Left renal cortex interstitium (tissue), 4 donors: Measurements from ENCODE around the gene DMXL1. TPM values are rescaled to one million over a fixed set of nuclear protein-coding genes. Genes with fewer than 3 reads are reported as not detected.
"Not testable (repeated sequence)": the region's sequence is repeated elsewhere in the genome, so short reads cannot be mapped to it uniquely, and the experiment has no call there.

Source experiments
- DNase-seq, 4 donors: peaks; one replicate each; pipeline ENCODE4 v3.0.0-alpha.2; 2013; ENCODE audit warnings: low read depth in 4 of 4, low spot score in 2 of 4, missing footprints in 1 of 4
- polyA plus RNA-seq, 4 donors: library from polyadenylated mRNA; unstranded; fragments of 120-200 nt; gene quantifications; one replicate each; pipeline ENCODE4 v1.2.1, GENCODE V29; 2013; ENCODE audit not compliant: insufficient read length in 4 of 4

Gene DMXL1
- polyA plus RNA-seq, 4 donors = 35.9 to 68.7 (median 46.8) TPM

DNA sequence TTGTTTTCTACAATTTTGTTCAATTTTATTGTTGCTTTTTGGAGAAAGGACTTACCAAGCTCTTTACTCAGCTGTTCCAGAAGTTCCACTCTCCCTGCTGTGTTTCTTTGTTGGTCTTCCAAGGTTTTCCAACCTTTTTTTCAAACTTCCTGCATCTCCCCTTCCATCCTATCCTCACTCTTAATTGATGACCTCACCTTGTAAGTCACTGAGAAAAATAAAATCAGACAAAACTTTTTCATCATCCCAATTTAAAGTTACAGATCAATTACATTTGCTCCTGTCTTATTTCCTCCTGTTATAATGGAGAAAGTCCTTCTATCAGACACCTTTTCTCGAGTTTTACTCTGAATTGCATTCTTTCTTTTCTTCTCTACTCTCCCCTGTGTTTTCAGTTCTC is 121.1 kb downstream of the DMXL1 start:
- DNase-seq = no peak

DNA sequence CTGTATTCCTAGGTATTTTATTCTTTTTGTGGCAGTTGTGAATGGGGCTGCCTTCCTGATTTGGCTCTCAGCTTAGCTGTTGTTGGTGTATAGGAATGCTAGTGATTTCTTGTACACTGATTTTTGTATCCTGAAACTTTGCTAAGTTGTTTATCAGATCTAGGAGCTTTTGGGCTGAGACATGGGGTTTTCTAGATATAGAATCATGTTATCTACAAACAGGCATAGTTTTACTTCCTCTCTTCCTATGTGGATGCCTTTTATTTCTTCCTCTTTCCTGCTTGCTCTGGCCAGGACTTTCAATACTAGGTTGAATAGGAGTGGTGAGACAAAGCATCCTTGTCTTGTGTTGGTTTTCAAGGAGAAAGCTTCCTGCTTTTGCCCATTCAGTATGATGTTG is 129.9 kb downstream of the DMXL1 start:
- no peak for DNase-seq

DNA sequence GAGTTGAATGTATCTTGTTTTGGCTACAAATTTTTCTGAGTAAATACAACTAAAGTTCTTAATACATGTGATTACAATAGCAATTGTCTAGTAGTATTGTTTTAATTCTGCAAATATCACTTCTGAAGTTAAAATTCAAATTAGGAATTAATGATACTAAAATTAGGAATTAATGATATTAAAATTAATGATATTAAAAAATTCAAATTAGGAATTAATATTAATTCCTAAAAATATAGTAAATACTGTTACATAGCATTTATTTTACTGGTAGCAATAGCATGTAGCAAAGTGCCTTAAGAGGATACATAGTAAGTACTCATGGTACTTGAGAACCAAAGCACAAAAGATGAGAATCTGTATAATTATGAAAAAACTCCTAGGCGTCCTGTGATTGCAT is 136.2 kb downstream of the DMXL1 start:
- no peak for DNase-seq

DNA sequence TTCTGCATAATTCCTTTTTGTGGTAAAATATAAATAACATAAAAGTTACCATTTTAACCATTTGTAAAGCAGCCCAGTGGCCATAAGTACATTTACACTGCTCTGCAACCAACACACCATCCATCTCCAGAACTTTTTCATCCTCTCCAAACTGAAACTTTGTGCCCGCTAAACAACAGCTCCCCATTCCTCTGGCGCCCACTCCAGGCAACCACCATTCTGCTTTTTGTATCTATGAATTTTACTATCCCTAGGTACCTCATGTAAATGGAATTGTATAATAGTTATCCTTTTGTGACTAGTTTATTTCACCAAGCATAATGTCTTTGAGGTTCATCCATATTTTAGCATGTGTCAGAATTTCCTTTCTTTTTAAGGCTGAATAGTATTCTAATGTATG is 141.1 kb downstream of the DMXL1 start:
- no peak for DNase-seq

DNA sequence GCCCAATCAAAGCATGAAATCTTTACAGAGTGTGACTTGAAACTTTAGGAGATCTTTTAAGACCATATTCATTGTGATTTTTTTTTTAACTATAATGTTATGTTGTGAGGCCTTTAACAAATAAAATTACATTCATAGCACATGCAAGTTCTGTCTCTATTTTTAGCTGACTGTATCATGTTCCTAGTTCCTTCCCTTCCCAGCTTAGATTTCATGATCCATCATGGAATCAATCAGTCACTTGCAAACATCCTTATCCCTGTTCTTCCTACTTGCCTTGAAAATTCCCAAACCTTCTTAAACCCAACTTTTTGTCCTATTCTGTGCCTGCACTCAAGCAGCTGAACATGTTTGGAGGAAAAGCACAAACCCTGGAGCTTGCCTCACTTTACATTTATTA is 141.8 kb downstream of the DMXL1 start:
- no peak for DNase-seq

DNA sequence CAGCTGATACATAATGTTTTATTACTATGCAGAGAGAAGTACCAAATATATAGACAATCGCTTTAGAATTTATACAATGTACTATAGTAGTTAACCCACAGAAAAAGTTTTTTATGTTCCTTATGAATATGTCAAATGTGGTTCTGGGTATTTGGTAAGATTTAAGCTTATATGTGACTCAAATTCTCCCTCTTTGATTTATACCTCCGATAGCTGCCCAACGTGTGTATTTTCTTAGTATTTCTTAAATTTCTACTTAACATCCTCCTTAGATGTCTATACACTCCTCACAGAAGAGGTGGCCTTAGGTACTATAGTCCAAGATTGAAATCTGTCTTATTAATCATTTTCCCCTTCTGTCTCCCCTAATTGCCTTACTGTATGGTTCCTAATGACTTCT is 146.3 kb downstream of the DMXL1 start:
- no peak for DNase-seq

DNA sequence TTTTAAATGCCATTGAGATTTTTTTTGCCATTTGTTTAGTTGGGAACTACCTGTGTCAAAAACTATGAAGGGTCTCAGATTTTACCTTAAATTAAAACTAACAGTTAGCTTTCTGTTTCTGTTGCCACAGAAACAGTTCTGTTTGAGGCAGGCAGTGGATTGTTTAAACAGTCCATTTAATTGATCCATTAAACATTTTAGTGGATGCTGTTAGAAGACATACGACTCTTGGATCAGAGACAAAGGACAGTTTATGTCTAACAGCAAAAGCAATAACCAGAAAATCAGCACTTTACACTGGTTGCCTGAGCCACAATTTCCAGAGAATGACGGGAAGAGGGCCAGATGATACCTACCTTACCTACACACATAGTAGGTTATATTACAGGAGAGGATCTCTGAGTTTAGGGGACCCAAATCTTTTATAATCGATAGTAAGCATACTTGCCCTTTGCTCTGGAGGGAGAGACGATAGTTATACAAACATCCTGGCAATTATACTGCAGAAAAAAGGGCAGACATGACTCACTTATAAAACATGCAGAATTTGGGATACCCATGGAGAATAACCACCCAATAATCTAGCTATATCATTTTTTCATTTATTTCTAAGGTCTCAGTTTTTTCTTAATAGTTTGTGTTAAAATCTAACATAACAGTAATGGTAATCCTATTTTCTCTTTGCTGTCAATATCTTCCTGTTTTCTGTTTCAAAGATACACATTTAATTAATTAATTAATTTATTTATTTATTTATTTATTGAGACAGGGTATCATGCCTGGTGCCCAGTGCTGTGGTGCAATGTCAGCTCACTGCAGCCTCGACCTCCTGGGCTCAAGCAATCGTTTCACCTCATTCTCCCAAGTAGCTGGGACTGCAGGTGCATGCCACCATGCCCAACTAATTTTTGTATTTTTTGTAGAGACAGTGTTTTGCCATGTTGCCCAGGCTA is 148.2 kb downstream of the DMXL1 start:
- DNase-seq = no peak

DNA sequence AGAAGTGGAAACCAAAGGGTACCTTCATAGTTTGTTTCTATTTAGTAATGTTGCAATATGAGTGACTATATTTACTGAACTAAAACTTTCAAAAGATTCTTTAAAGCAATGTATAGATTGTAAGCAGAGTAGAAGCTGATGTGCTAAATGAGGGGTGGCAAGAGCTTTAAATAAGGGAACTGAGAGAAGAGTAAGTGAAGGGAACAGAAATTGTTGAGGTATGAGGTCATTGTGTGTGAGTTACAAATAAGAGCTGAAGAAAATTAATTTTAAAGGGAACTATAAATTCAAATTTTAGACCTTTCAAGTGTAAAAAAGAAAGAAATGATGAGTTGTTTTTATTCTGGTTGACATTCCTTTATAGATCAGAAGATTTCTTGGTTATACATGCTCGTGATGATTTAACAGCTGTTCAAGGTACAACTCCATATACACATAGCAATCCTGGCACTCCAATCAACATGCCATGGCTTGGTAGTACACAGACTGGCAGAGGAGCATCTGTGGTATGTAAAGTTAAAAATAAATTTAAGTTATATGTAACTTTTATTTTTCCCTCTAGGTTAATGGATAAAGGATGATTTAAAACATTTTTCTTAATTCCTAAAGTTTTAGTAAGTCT is 149.8 kb downstream of the DMXL1 start:
- no peak for DNase-seq

DNA sequence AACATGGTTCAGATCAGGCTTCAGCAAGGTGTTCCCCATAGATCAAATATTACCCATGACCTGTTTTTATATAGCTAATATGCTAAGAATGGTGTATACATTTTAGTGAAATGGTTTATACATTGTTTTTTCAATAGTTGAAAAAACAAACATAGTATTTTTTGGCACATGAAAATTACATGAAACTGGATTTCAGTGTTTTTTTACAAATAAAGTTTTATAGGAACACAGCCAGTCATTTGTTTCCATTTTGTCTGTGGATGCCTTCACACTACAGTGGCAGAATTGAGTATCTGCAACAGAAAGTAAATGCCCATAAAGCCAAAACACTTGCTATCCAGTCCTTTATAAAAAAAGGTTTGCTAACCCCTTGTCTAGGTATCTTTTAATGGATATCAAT is 150.4 kb downstream of the DMXL1 start:
- DNase-seq = no peak

DNA sequence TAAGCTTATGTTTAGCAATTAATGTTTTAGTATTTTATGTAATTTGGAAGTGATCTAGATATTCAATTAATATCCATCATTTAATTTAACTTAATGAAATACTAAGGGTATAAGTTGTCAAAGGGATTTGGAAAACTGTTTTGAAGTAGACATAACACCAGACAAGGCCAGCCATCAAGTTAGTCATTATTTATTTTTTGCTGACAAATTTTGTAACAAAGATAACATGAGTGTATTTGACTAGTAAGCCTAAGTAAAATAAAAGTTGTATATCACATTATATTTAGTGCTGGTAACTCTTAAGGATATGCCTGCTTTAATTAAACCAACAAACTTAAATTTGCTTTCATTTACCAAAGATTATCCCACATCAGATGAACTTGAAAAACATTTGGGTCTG is 159.1 kb downstream of the DMXL1 start:
- DNase-seq = no peak

DNA sequence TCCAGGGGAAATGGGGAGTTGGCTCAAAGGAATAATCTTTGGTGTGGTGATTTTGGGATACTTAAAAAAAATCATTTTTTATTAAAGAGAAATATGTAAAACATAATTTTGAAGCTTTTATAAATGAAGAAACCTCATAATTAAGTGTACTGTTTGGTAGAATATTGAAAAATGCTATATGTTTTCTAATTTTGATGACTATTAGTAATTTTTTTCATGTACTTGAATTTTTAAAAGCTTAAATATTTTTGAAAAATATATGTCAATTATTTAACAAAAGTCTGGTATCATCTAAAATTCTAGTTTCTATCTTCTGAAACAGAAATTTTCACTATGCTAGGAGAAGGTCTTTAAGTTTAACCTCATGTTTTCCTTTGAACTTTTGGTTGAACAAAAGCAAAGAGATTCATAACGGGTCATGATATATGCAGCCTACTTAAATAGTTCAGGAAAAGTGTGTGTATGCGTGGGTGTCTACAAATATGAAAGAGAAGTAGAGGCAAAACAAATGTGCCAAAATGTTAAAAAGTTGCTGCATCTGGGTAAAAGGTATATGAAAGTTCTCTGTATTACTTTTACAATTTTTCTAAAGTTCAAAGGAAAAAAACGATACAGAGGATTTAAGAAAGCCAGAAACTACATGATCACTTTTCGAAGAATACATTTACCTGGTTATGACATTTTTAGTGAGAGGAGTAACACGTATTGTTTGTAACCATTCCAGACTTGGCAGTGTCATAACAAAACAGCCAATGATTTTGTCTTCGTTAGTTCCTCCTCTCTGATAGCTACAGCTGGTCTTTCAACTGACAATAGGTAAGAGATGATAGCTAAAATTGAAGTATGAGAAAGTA is 167.6 kb downstream of the DMXL1 start:
- no peak for DNase-seq

DNA sequence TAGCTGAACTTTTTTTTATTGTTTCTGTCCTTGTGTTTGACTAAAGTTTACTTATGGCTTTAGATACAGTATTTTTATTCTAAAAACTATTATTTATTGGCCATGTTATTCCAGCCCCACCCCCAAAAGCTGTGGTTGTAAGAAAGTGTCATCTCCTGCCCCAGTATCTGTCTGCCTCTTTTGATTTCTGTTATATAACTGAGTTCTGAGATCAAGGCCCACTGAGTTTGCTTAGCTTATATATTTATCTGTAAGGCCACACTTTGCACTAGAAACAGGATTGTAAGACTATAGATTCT is 168.2 kb downstream of the DMXL1 start:
- DNase-seq = no peak

DNA sequence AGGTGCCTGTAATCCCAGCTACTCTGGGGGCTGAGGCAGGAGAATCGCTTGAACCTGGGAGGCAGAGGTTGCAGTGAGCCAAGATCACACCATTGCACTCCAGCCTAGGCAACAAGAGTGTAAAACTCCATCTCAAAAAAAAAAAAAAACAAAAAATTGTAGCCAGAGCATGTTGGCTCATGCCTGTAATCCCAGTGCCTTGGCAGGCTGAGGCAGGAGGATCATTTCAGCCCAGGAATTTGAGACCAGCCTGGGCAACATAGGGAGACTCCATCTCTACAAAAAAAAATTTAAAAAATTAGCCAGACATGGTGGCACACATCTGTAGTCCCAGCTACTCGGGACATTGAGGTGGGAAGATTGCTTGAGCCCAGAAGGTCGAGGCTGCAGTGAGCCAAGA is 168.9 kb downstream of the DMXL1 start:
- DNase-seq = not testable (repeated sequence)

DNA sequence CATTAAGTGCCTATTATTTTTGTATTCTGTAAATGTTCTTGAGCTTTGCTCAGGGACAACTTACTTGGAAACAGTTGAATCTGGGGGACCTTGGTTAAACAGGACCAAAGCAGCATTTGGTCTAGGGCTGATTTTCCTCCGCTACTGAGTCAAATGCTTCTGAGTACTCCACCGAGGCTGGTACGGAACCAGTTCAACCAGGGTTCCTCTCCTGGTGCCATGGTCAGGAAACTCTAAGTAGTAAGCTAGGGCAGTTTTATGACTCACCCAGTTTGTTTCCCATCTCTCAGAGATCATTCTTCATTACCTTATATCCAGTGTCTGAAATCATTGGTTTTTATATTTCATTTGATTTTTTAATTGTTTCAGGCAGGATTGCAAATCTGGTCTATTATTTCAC is 173.0 kb downstream of the DMXL1 start:
- no peak for DNase-seq

DNA sequence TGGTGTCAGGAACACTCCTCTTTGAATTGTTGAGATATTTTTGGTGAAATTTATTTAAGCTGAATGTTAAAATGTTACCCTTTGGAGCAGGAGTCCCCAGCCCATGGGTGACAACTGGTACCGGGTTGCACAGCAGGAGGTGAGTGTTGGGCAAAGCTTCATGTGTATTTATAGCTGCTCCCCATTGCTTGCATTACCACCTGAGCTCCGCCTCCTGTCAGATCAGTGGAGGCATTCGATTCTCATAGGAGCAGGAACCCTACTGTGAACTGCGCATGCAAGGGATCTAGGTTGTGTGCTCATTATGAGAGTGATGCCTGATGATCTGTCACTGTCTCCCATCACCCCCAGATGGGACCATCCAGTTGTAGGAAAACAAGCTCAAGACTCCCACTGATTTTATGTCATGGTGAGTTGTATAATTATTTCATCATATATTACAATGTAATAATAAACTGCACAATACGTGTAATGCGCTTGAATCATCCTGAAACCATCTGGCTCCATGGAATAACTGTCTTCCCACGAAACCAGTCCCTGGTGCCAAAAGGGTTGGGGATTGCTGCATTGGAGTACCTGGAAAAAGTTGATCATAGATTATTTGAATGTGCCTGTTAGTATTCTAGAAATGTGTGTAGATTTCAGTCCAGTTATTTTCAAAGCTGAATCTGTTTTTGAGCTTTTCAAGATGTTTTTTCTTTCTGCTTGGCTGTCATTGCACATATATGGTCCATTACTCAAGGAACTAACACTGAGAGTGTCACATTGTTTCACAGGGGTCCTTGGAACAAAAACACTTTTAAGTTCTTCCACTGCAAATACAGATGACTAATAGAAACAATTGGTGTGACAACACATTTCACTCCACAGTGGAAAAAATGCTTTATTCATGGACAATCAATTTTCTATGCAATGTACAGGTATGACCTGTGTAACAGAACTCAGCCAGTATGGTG is 180.3 kb downstream of the DMXL1 start:
- DNase-seq = no peak

DNA sequence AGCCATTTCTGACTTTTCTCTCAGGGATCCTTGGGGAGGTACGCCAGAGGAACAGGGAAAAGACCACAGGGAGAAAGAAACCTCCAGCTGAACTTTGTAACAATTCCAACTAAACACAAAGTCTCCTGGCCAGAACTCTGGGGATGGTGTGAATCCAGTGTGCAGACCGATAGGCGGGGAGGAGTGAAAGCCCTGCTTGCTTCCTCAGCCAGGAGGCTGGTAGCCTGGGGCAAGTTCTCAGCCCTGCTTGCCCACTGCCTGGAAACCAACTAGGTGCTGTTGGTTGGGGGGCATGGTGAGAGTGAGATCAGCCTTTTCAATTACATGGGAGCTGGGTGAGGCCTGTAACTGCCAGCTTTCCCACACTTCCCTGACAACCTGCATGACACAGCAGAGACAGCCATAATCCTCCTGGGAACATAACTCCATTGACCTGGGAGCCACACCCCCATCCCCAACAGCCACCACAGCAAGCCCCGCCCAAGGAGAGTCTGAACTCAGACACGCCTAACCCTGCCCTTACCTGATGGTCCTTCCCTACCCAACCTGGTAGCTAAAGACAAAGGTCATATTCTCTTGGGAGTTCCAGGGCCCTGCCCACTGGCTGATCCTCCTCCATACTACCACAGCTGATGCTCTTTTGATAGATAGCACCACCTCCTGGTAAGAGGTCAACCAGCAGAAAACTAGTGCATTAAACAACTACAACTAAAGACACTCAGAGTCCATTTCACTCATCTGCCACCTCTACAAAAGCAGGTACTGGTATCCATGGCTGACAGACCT is 184.9 kb downstream of the DMXL1 start:
- no peak for DNase-seq

DNA sequence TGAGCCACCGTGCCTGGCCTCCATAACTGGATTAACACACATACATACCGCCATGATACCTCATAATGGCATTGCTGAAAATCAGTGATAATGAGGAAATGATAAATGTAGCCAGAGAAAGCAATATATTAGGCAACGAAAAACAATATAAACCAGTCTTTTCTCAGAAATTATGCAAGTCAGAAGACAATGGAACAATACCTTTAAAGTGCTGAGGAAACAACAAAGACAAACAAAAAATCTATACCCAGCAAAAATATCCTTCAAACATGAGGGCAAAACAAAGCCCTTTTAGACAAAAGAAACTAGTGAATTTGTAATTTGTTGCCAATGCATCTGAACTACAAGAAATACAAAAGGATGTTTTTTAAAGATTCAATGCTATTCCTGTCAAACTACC is 186.7 kb downstream of the DMXL1 start:
- DNase-seq = no peak

DNA sequence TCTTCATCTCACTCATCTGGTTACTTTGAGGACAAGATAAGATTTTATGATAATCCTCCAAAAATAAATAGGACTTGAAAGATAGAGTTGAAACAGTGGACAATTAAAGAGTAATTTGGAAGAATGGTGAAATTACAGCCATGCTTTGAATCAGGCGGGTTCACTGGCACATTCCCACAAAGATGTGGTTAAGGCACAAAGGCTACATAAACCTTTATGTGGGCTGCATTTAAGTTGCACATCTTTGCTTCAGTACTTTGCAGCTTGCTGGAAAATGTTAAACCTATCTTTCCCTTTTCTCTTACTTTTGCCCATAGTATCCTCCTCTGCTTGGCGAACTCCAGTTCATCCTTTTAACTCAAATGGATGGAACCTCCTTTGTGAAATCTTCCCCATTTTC is 192.8 kb downstream of the DMXL1 start:
- DNase-seq = no peak

DNA sequence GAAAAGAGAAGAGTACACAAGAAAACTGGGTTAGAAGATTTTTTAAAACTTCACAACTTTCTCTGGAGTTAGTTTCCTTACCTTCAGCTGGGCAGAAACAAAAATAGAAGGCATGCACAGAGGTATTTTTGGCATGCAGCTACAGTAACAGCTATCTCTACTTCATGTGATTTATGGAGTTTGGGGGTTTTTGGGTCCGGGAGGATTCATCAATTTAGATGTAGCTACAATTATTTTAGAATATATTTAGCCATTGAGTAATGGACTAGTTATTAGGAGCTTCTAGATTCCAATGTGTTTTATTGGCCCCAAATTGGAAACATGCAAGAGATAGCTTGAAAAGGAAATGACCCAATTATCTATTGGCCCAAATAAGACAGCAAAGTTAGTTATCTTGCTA is 193.3 kb downstream of the DMXL1 start:
- DNase-seq = no peak
